ENCODE data around the gene PRKCA. TPM values are rescaled to one million over a fixed set of nuclear protein-coding genes. Genes with fewer than 3 reads are reported as not detected.

PRKCA gene
- total RNA-seq, 1 donor from 2014 or later = 15.5 TPM

DNA sequence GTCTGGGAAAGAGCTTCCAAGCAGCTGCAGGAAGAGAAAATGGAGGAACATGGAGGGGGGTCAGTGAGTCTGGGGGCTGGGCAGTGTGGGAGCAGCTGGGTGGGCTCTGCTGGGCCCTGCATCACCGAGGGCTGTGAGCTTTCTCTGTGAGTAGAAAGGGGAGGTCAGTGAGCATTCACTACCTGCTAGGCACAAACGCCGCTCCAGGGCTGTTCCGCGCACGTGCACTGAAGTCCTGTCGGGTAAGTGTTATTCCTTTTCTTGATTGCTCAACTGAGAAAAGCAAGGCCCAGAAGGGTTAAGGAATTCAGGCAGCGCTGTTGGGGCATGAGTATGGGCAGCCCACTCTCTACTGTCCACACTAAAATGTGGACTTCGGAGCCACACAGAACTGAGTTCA lies 537.2 kb downstream of the PRKCA start:
- Histone ChIP-seq H3K27ac (no peak overlapping the region), H3K4me3 (no peak overlapping the region), H3K27me3 (no peaks in the 10 kb centered on the region), H3K4me1 (no peaks in the 10 kb centered on the region), H3K36me3 (no peaks in the 10 kb centered on the region), H3K9me3 (no peaks in the 10 kb centered on the region)
- intact Hi-C loops (cut with DNase I) = no loop called here
- TF ChIP-seq POLR2A (IDR thresholded peaks at IDR 0.05) = no peak
- TF ChIP-seq, protein P1, sequence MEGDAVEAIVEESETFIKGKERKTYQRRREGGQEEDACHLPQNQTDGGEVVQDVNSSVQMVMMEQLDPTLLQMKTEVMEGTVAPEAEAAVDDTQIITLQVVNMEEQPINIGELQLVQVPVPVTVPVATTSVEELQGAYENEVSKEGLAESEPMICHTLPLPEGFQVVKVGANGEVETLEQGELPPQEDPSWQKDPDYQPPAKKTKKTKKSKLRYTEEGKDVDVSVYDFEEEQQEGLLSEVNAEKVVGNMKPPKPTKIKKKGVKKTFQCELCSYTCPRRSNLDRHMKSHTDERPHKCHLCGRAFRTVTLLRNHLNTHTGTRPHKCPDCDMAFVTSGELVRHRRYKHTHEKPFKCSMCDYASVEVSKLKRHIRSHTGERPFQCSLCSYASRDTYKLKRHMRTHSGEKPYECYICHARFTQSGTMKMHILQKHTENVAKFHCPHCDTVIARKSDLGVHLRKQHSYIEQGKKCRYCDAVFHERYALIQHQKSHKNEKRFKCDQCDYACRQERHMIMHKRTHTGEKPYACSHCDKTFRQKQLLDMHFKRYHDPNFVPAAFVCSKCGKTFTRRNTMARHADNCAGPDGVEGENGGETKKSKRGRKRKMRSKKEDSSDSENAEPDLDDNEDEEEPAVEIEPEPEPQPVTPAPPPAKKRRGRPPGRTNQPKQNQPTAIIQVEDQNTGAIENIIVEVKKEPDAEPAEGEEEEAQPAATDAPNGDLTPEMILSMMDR (IDR thresholded peaks at IDR 0.05) = no peak
- no peak for TF ChIP-seq POLR2AphosphoS5 (IDR thresholded peaks at IDR 0.05; ENCODE audit: insufficient read depth in 1 of 2, low read depth in 1 of 2)
- DNase-seq (ENCODE audit: extremely low spot score in 2 of 2) = no peak

- H3K27ac ChIP-seq = no peak overlapping the region
- TF ChIP-seq POLR2AphosphoS5 (IDR thresholded peaks at IDR 0.05; ENCODE audit: insufficient read depth in 1 of 2, low read depth in 1 of 2) (no peak), POLR2A (IDR thresholded peaks at IDR 0.05) (no peak)
- TF ChIP-seq, protein P1 (IDR thresholded peaks at IDR 0.05) = no peak
- H3K4me1 ChIP-seq = no peaks in the 10 kb centered on the region
- H3K9me3 ChIP-seq = no peaks in the 10 kb centered on the region
- H3K4me3 ChIP-seq = no peak overlapping the region
- intact Hi-C loops (cut with DNase I) = no loop called here
- DNase-seq (ENCODE audit: extremely low spot score in 2 of 2) = no peak
- no peaks in the 10 kb centered on the region for H3K36me3 ChIP-seq
- H3K27me3 ChIP-seq = no peaks in the 10 kb centered on the region
Measured at GRCh38 chr17:66840061-66840460, 537.6 kb downstream of the PRKCA start.

- H3K9me3 ChIP-seq = no peaks in the 10 kb centered on the region
- H3K36me3 ChIP-seq = no peaks in the 10 kb centered on the region
- H3K27me3 ChIP-seq = no peaks in the 10 kb centered on the region
- H3K4me3 ChIP-seq = no peak overlapping the region
- TF ChIP-seq POLR2A (IDR thresholded peaks at IDR 0.05) (no peak), POLR2AphosphoS5 (IDR thresholded peaks at IDR 0.05; ENCODE audit: insufficient read depth in 1 of 2, low read depth in 1 of 2) (no peak)
- TF ChIP-seq, protein P1 (IDR thresholded peaks at IDR 0.05) = no peak
- intact Hi-C loops (cut with DNase I) = no loop called here
- no peak for DNase-seq (ENCODE audit: extremely low spot score in 2 of 2)
- no peaks in the 10 kb centered on the region for H3K4me1 ChIP-seq
- no peak overlapping the region for H3K27ac ChIP-seq
Measured at GRCh38 chr17:66841328-66841727, 538.9 kb downstream of the PRKCA start.

GRCh38 chr17:66841744-66842143 lies 539.3 kb downstream of the PRKCA start:
- Histone ChIP-seq H3K27me3 (no peaks in the 10 kb centered on the region), H3K36me3 (no peaks in the 10 kb centered on the region), H3K27ac (no peak overlapping the region), H3K4me3 (no peak overlapping the region), H3K9me3 (no peaks in the 10 kb centered on the region), H3K4me1 (no peaks in the 10 kb centered on the region)
- no peak for DNase-seq (ENCODE audit: extremely low spot score in 2 of 2)
- intact Hi-C loops (cut with DNase I) = no loop called here
- no peak for TF ChIP-seq POLR2A (IDR thresholded peaks at IDR 0.05)
- TF ChIP-seq POLR2AphosphoS5 (IDR thresholded peaks at IDR 0.05; ENCODE audit: insufficient read depth in 1 of 2, low read depth in 1 of 2) = no peak
- TF ChIP-seq, protein P1 (IDR thresholded peaks at IDR 0.05) = no peak

- Histone ChIP-seq H3K4me1 (no peaks in the 10 kb centered on the region), H3K9me3 (no peaks in the 10 kb centered on the region), H3K27me3 (no peaks in the 10 kb centered on the region), H3K27ac (no peak overlapping the region), H3K4me3 (no peak overlapping the region), H3K36me3 (no peaks in the 10 kb centered on the region)
- TF ChIP-seq, protein P1 (IDR thresholded peaks at IDR 0.05) = no peak
- TF ChIP-seq POLR2AphosphoS5 (IDR thresholded peaks at IDR 0.05; ENCODE audit: insufficient read depth in 1 of 2, low read depth in 1 of 2) (no peak), POLR2A (IDR thresholded peaks at IDR 0.05) (no peak)
- intact Hi-C loops (cut with DNase I) = no loop called here
- peak in 1 of 2 donors; percentile 70 for DNase-seq (ENCODE audit: extremely low spot score in 2 of 2)
Measured at GRCh38 chr17:66842505-66842904, 540.1 kb downstream of the PRKCA start.

All from vagina (tissue), 2 donors.